G401 (cell line): ENCODE results near the gene NEK8. TPM values are rescaled to one million over a fixed set of nuclear protein-coding genes. Genes with fewer than 3 reads are reported as not detected.
"Not testable (repeated sequence)": the region's sequence is repeated elsewhere in the genome, so short reads cannot be mapped to it uniquely, and the experiment has no call there.

Source experiments
- DNase-seq: peaks from one replicate; pipeline ENCODE4 v3.0.0-alpha.2; 2015; ENCODE audit warnings: low spot score
- in situ Hi-C: cut with HindIII; loops from 2 replicates; pipeline ENCODE4 v1.10.0; 2016; ENCODE audit warnings: low sequenced_read_pairs, mixed read lengths
- total RNA-seq: library from RNA; depleted of rRNA; stranded (reverse); fragments of >200 nt; shearing (Covaris generic); gene quantifications from 2 replicates; pipeline ENCODE4 v1.2.3, GENCODE V29; 2014

NEK8 gene
- total RNA-seq, 1 experiment from 2014 or later, result 10.2 TPM

DNA sequence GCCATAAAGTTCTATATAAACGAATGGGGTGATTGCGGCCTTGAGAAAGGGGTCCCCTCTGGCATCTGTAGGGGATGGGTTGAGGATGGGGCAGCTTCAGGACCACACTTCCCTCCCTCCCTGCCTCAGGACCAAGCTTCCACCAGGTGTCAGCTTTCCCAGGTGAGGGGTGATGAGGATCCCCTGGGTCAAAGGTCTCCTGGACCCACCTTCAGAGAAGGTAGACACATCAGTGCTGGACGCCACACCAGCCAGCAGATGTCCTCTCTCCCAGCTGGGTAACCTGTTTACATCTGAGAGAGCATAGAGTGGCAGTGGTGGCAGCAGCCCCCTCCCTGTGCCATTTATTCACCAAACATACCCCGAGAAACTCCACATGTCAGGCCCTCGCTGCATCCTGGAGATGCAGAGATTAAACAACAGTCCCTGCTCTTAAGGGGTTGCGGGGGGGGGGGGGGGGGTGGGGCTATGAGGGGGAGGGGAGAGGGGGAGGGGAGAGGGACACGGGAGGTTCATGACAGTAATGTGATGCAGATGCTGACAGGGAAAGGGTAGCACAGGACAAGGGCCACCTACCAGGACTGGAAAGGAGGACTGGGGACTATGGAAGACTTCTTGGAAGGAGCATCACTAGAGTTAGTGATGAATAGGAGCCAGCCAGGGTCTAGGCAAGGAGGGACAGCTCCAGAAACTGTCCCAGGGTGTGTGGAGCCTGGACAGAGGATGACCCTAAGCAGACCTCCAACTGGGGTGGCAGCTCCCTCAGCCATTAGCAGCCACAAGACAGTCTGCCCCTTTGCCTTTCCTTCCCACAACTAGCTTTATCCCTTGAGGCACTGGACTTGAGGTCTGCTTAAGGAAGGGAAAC lies 21.9 kb upstream of the NEK8 start:
- no peak for DNase-seq
- in situ Hi-C loops, result no loop called here

DNA sequence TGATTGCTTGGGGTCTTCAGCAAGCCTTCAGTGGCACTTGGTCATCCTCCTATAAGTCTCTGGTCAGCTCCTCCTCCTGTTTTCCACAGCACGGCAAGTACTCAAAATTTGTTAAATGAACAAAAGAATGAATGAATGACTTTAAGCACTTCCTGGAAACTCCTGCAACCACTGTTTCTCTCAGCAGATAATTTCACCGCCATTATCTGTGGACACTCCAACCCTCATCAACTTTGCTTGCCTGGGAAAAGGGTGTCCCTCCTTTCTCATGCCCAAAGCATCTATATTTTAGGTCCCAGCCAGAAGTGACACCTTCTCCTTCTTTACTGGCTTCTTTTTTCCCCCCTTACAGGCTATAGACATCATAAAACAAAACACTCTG lies 21.3 kb upstream of the NEK8 start:
- in situ Hi-C loops, result no loop called here
- DNase-seq, result no peak

DNA sequence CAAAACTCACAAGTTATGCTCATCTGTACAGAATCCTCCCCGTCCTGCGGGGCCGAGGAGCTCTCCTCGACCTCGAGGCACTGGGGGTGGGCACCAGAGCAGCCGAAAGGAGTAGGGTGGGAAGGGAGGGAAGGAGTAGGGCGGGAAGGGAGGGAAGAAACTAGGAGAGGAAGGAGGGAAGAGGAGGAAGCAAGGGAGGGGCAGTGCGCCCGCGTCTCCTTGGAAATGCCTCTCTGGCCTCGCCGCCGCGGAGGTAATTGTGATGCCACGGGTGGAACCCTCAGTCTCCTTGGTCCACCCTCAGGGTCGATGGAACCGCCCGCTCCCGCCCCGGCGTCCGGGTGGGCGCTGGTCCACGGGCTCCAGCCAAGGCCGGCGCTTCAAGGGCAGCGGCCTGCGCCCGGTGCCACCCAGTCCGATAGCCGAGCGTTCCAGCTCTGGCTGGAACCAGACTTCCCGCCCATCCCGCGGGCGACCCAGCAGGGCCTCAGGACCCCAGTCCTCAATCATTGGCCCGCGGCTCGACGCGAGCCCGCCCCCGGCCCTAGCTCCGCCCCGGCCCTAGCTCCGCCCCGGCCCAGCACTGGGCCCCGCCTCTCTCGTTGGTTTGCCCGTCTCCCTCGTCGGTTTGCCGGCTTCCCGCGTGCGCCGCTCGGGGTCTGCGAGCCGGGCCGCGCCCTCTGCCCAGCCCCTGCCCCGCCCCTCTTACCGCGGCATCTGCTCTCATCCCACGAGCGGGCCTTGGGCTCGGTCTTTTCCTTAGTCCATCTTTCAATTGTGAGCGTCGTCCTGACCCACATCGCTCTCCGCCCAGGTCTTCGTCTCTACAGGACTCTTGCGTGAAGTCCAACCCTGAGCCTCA lies 17.5 kb upstream of the NEK8 start:
- in situ Hi-C loops, result no loop called here
- peak; percentile 84 for DNase-seq

DNA sequence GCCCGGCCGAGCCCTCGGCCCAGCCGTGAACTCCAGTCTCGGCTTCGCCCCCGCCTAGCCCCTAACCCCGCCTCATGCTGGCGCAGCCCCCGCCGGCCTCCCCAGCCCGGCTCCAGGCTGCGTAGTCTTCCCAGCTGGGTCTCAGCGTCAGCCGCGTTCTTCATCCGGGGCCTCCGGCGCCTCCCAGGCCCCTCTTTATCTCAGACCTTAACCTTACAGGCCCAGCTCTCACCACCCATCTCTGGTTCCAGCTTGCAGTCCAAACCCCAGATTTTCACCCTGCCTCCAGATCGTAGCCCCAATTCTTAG lies 16.9 kb upstream of the NEK8 start, which contains the start of gene PROCA1:
Gene PROCA1 (minus strand): TSS at position 166 of the 309 bp plus-strand sequence. CDS start 228 bp downstream, outside the sequence.
- DNase-seq, result no peak
- in situ Hi-C loops, result no loop called here

DNA sequence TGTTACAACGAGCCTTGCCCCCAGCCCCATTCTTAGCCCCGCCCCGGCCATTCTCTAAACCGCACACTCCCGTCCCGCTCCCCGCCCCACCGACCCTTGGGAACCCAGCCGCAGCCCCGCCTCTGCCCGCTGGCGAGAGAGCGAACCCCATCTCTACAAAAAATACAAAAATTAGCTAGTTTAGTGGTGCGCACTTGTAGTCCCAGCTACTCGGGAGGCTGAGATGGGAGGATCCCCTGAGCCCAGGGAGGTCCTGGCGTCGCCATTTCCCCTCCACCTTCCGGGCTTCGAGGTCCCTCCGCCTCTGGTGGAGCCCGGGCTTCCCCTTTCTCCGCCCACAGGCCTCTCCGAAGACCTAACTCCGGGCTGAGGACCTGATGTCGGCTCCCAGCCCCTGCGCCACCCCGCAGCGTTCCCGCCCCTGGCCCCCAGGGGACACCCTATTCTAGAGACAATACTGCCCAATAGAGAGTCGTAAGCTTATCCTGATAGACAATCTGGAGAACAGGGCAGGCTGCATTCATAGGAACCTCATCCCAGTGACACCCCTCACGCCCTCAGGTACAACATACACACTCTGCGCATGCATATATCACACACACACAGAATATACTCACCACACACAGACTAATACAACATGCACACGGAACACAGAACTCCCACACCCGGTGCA lies 16.4 kb upstream of the NEK8 start:
- in situ Hi-C loops, result no loop called here
- no peak for DNase-seq

DNA sequence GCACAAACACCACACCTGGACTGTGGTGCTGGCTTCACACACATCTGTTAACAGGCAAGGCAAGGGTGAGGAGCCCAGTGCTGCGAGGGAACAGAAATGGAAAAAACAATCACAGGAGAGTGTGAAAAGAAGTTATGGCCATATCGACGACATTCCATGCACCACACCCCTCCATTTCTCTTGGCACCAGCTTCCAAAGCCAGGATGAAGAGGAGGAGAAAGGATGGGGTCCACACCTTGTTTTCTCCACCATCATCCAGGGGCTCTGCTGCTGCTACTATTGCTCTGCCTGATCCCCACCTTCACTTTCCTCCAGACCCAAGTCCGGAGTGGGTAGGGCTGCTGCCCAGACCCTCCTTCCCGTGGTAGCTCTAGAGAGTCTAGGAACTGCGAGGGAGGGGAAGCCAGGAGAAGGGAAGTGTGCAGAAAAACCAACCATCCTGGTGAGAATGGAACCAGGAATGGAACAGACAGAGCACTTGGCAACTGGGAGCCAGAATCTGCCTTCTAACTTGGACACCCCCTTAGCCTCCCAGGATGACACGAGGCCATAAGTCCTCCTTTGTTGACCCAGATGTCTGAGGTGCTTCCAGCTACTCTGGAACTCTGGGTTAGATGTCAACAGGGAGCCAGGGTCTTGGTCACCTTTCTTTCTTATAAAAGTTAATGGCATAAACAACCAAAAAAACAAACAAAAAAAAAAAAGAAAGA lies 15.7 kb upstream of the NEK8 start:
- in situ Hi-C loops, result no loop called here

DNA sequence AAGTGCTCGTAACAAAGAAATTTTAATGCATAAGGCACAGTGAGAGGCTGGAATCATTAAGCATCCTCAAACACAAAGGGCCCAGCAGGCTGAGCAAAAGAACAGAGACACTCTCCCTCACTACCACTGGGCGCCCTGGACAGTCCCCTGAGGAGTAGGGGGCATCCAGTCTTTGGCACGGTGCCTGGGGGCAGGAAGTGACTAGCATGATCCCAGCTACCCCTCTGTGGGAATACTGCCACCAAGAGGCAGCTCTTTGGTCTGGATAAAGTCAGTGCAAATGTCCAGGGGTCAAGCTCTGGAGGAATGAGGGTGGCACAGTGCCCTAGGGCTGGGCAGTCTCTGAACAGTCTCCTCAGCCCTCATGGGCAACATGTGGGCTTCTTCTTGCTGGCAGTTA lies 14.3 kb upstream of the NEK8 start:
- no peak for DNase-seq
- in situ Hi-C loops, result no loop called here

More for the DNA sequence above, 15.7 kb upstream of the NEK8 start:
- DNase-seq, result no peak

DNA sequence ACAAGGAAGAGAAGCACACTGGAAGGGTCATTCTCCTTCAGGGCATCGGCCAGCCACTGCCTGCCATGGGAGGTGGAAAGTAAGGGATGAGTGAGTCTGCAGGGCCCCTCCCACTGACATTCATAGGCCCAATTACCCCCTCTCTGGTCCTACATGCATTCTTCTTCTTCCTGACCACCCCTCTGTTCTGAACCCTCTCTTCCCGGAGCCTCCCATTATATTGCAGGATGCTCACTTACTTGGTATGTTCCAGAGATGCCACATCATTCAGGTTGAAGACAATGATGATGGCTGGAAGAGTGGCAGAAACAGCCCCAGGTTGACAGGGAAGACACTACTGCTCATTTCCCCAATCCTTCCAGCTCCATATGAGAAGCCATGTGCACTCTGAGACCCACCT lies 13.4 kb upstream of the NEK8 start:
- in situ Hi-C loops, result no loop called here
- no peak for DNase-seq

DNA sequence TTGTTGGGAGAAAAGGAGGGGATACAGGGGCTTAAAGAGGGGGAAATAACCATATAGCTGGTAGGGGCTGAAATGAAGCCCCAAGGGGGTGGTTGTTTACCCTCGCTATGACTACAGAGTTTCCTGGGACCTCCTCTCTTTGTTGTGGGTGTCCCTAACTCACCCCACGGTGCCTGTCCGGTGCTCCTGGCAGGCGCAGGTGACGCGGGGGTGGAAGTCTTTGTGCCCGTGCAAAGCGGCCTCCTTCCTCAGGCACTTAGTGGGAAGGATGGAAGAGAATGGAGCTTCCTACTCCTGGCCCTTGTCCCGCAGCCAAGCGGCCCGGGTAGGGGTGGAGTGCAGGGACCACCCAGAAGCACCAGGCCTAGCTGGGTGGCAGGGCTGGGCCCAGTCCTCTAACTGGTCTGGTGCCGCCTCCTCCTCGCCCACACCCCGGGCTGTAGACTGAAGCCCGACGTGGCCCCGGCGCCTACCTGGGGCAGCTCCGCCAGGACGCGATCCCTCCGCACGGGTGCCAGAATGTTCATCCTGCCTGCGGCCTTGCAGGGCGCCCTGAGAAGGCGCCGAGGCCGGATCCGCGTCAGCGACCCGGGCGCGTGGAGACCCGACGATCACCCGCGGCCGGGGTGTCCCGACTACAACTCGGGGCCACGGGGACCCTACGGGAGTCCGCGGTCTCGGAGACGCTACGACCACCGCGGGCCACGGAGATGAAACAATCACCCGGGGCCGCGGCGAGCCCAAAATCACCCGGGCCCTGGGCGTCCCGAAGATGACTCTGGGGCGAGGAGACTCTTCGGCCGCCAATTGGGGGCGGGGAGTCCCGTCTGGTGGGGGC lies 11.6 kb upstream of the NEK8 start:
- in situ Hi-C loops, result no loop called here

DNA sequence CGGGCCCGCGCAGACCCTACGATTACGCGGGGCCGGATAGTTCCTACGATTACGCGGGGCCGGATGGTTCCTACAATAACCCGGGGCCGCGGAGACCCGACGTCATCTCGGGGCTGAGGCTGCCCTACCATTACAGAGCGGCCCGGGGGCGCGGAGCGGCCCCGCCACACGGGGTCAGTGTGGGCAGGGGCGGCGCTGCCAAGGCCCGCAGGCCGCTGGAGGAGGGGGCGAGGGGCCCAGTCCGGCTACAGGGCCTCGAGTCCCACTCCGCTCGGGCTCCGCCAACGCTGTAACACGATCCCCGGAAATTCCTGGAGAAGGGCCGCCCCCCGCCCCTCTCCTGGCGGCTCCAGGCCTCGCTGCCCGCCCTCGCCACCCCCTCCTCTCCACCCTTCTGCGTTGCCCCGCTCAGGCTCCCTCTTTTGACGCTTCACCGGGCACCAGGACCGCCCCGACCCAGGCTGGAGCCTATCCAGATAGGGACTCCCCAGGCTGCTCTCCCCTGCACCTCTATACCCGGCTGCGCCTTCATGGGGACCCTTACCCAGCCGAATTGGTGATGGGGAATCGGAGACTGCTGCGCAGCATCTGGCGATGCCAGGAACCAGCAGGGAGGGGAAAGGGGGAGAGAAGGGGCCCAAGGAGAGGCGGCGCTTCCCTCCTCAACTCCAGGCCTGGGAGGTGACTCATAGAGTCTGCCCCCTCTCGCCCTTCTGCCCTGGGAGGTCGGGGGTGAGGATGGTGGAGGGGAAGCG lies 10.8 kb upstream of the NEK8 start, which contains the start of gene RAB34:
Gene RAB34 (minus strand): TSS at position 291 of the 755 bp plus-strand sequence. CDS start 602 bp downstream, outside the sequence.
- DNase-seq, result peak; percentile 47
- in situ Hi-C loops, result no loop called here

More for the DNA sequence above, 11.6 kb upstream of the NEK8 start:
- no peak for DNase-seq

DNA sequence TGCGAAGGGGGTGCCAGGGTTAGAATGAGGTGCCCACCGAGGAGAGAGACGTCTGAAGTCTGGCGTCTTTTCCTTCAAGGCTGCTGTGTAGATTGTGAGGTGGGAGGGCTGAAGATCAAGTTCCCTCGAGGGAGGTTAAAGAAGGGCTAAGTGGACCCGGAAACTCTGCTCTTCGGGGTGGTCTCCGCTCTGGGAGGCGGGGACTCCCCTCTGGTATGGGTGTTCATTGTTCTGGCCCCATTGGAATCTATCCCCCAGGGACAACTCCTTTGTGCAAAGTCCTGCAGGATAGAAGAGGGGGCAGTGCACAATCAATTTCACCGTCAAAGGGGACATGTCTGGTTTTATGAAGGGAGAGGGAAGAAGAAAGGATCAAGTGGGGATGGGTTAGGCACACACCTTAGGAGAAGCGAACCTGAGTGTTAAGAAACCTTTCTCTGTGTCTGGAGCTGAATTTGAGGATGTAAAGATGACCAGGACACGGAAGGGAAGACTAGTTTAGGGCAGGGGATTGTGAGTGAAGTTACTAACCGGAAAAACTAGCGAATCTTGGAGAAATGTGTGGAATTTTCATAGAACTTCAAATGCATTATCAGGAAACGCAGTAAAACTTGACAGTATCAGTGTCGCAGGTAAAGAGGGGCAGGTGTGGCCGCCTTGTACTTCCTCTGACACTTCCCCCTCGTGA lies 10.1 kb upstream of the NEK8 start:
- in situ Hi-C loops, result no loop called here

DNA sequence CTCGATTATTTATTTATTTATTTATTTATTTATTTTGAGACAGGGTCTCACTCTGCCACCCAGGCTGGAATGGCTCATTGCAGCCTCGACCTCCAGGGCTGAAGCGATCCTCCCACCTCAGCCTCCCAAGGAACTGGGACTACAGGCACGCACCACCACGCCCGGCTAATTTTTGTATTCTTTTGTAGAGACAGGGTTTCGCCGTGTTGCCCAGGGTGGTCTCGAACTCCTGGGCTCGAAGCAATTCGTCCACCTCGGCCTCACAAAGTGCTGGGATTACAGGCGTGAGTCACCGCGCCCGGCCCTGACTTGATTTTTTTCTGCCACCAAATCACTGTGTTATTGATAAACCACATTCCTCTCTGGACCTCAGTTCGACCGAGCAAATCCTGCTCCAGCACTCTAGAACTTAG lies 9.6 kb upstream of the NEK8 start:
- no peak for DNase-seq
- in situ Hi-C loops, result no loop called here

More for the DNA sequence above, 10.1 kb upstream of the NEK8 start:
- DNase-seq, result no peak

DNA sequence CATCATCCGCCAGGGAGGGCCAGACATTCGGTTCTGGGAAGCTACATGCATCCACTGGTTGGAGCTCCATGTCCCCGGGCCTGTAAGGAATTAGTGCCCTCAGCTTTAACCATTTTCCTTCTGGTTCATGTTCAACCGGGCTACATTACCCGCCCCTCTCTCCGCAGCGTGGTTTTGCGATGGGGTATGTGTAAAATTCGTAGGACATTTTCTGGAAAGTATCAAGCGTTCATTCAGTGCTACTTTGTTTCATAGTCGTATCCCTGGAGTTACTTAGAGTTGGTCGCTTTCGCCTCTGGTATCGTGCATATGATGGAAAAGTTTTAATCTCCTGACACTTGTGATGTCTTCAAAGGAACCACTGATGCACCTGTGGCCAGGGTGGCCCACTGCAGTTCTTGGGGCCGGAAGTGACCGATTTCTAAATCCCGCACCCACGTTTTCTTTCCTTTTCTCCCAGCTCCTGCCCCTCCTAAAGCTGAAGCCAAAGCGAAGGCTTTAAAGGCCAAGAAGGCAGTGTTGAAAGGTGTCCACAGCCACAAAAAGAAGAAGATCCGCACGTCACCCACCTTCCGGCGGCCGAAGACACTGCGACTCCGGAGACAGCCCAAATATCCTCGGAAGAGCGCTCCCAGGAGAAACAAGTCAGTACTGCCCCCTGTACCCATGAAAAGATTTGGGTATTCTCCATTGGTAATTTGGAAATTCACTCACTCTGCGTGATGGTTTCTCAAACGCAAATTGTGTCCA lies 8.2 kb upstream of the NEK8 start:
- in situ Hi-C loops, result no loop called here
- DNase-seq, result no peak

DNA sequence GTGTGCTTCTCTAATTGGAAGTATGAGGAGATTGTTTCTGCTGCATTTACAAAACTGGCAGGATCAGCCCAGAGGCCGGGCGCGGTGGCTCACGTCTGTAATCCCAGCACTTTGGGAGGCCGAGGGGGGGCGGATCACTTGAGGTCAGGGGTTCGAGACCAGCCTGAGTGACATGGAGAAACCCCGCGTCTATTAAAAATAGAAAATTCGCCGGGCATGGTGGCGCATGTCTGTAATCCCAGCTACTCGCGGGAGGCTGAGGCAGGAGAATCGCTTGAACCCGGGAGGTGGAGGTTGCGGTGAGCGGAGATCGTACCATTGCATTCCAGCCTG lies 7.6 kb upstream of the NEK8 start:
- in situ Hi-C loops, DNase-seq: not testable (repeated sequence)

DNA sequence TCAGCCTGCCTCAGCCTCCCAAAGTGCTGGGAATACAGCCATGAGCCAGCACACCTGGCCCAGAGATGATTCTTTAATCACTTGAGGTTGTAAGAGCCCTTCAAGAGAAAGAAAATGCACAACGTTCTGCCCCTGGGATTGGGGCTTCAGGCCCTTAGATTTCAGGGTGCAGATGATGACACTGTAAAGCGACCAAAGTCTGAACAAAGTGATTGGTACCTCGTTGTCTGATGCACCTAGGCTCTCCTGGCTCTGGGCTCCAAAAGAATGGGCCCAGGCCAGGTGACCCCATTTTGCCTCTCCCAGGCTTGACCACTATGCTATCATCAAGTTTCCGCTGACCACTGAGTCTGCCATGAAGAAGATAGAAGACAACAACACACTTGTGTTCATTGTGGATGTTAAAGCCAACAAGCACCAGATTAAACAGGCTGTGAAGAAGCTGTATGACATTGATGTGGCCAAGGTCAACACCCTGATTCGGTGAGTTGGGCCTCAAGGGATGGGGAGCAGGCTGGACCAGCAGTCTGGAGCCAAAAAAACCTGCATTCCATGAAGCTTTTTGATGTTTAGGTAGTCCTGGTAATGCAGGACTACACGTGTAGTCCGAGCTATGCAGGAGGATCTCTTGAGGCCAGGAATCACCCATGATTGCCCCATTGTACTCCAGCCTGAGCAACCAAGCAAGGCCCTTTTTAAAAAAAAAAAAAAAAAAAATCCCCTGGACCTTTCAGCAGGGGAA lies 6.0 kb upstream of the NEK8 start:
- no peak for DNase-seq
- in situ Hi-C loops, result no loop called here
